Bronchial epithelial cell (primary cell): Measurements from ENCODE around the gene CCND1. TPM values are rescaled to one million over a fixed set of nuclear protein-coding genes. Genes with fewer than 3 reads are reported as not detected.

ENCODE experiments used
- DNase-seq: peaks from one replicate; pipeline ENCODE4 v3.0.0-alpha.2; 2010; ENCODE audit warnings: low read depth
- FAIRE-seq: peaks from 2 replicates; lab custom pipeline; 2011; peaks lifted over from hg19 to GRCh38; lab: Jason Lieb, UNC
- H3K27me3 ChIP-seq: 2 replicates; pipeline ENCODE4 v1.5.1; 2011; ENCODE audit warnings: low read length; ENCODE audit not compliant: control insufficient read depth, insufficient read depth
- H3K36me3 ChIP-seq: 2 replicates; pipeline ENCODE4 v1.5.1; 2011; ENCODE audit warnings: low read length; ENCODE audit not compliant: control insufficient read depth, insufficient read depth
- H3K4me3 ChIP-seq: 2 replicates; pipeline ENCODE4 v1.5.1; 2011; ENCODE audit warnings: mild to moderate bottlenecking, low read depth, low read length, control low read depth
- CTCF ChIP-seq: IDR thresholded peaks from 2 replicates; pipeline ENCODE4 v1.5.1; 2011; ENCODE audit warnings: mild to moderate bottlenecking, moderate library complexity, low read length, control low read depth, inconsistent platforms; ENCODE audit not compliant: insufficient read depth, severe bottlenecking
- total RNA-seq: library from RNA; depleted of rRNA; stranded (reverse); fragments of >200 nt; gene quantifications from 2 replicates; pipeline ENCODE4 v1.2.1, GENCODE V29; 2014

The CCND1 gene
- total RNA-seq, 1 donor from 2014 or later, result 198 TPM

- H3K36me3 ChIP-seq, result peaks cover 48% of the 10 kb centered on the region
- TF ChIP-seq CTCF, result no peak
- FAIRE-seq, result no peak
- no peak for DNase-seq
- no peak overlapping the region for H3K4me3 ChIP-seq
- H3K27me3 ChIP-seq, result no peaks in the 10 kb centered on the region
Measured at GRCh38 chr11:69647761-69648497, 7.0 kb downstream of the CCND1 start.

GRCh38 chr11:69648679-69649575 is 8.0 kb downstream of the CCND1 start:
- DNase-seq (no peak), FAIRE-seq (no peak)

GRCh38 chr11:69649576-69649900 is 8.6 kb downstream of the CCND1 start:
- FAIRE-seq (no peak), DNase-seq (no peak)
- Histone ChIP-seq H3K36me3 (peaks cover 43% of the 10 kb centered on the region), H3K27me3 (no peaks in the 10 kb centered on the region), H3K4me3 (no peak overlapping the region)
- TF ChIP-seq CTCF, result no peak

More at GRCh38 chr11:69648679-69649575, 8.0 kb downstream of the CCND1 start:
- TF ChIP-seq CTCF, result no peak
- Histone ChIP-seq H3K4me3 (no peak overlapping the region), H3K36me3 (peaks cover 46% of the 10 kb centered on the region), H3K27me3 (no peaks in the 10 kb centered on the region)

- Histone ChIP-seq H3K4me3 (no peak overlapping the region), H3K27me3 (no peaks in the 10 kb centered on the region), H3K36me3 (peaks cover 40% of the 10 kb centered on the region)
- FAIRE-seq (no peak), DNase-seq (no peak)
- no peak for TF ChIP-seq CTCF
Measured at GRCh38 chr11:69650081-69650831, 9.3 kb downstream of the CCND1 start.

GRCh38 chr11:69650832-69651344 is 9.9 kb downstream of the CCND1 start:
- Histone ChIP-seq H3K4me3 (no peak overlapping the region), H3K36me3 (peaks cover 37% of the 10 kb centered on the region), H3K27me3 (no peaks in the 10 kb centered on the region)
- FAIRE-seq (no peak), DNase-seq (no peak)
- no peak for TF ChIP-seq CTCF
